Epidermal melanocyte (primary cell): ENCODE measurements around the gene AGAP1.
A peak's percentile ranks its signal among the peaks of the same experiment; 100 is the strongest.
"Not testable (repeated sequence)": the region's sequence is repeated elsewhere in the genome, so short reads cannot be mapped to it uniquely, and the experiment has no call there.

Experiments used
- DNase-seq: peaks from one replicate; pipeline ENCODE4 v3.0.0; 2011; ENCODE audit warnings: low spot score; ENCODE audit not compliant: insufficient read length

AGAP1 gene

DNA sequence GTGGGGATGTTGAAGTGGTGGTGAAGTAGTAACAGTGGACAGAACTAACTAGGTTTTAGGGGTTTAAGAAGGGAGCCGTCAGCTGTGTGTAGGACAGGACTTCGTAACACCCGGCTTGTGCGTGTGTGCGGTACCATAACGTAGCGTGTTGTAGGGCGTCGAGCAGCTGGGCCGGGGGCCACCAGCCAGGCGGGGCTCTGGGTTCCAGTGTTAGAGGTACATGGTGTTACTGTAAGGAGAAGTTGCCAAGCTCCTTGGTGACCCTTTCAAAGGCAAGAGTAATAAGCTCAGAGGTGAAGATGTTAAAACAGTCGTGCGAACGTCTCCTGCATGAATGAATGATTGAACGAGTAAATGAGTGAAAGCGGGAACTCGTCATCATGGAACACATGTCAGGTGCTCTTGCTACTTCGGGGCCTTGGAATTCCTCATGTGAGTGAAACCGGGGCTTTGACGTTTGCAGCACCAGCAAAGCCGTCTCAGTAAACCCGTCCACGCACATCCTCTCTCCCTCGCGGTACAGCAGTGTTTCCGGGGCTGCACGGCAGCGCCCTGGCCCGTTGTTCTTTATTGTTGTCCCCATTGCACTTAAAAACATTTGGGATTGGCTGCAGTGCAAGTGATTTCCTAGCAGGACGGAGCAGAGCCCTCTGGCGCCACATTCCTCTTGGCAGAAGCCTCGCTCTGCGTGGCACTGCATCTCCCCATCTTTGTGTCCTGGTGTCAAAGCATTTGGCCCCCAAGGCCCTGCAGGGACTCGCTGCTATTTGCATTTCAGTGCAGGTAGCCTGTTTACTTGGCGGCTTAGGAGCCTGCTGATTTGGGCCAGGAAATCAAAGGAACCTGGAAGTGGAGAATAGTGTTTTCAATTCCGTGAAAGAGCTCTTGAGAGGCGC is 559.3 kb downstream of the AGAP1 start:
- no peak for DNase-seq

DNA sequence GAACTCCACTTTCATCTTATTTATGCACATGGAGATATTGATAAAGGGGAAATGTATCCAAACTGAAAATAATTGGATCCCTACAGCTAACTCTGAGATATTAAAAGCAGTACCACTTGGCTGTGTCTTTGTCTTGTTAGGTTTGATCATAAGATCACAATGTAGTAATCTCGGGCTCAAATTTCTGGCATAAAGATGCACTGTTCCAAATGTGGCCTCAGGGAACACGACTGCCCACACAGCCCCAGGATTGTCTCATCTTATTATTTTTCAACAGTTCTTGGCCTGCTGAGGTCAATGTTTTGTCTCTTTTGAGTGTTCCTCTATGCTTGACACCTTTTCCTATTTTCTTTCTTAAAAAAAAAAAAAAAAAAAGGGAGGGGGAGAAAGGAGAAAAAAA is 560.3 kb downstream of the AGAP1 start:
- peak; percentile 43 for DNase-seq

DNA sequence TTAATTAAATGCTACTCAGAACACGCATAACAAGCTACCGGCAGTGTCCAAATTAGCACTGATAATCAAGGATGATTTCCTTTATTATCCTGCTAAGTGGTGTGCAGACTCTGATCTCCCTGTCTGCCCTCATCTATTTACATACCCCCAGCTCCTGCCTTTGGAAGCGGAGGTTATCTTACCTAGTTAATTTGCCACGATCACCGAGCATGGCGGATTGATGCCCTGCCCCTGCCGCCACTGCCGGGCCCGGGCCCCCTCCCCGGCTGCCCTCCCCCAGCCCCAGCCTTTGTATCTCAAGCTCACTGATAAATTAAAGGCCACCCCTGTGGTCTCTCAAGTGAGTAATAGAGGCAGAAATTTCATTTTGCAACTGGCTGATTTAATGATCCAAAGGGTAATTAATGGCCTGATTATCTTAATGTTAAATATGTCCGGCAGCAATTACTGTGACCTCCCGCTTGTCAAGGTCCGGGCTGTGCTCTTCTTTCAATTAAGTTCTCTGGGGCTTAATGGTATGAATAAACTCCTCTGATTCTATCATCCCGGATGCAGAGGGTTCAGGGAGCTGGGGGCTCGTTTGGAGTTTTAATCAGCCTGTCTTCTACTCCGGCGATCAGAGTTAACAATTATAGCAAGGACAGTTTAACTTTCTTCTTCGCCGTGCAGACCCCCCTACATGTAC is 560.9 kb downstream of the AGAP1 start:
- no peak for DNase-seq

DNA sequence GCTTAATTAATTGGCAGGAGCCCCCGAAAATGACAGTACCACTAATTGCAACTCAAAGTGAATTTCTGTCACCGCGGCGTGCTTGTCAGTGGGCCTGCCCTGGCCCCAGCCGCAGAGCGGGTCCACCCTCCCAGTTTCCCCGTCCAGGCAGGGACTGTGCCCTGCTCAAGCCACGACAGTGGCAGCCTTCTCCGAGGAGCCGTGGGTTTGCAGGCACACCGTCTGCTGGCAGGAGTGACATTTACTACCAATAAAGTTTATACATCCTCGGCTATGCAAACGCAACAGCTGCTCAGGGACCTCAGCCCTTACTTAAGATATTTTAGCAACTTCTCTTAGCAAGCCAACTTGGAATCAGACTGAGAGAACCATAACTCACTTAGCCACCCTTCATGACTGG is 561.6 kb downstream of the AGAP1 start:
- no peak for DNase-seq

DNA sequence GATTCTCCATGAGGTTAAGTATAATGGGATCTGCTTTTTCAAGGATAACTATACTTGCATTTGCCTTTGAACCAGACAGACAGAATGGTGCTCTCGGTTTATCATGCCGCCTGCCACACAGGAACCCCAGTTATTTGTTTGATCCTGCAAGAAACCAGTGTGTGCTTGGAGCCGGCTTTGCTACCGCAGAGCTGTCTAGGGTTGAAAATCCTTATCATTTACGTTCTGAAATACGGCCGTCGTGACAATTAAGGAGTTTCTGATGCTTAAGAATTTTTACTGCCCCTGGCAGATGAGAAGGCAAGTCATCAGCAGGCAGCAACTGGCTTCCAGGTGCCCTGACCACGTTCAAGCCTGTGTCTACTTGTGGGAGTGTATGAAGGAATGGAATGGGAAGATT is 562.3 kb downstream of the AGAP1 start:
- no peak for DNase-seq

DNA sequence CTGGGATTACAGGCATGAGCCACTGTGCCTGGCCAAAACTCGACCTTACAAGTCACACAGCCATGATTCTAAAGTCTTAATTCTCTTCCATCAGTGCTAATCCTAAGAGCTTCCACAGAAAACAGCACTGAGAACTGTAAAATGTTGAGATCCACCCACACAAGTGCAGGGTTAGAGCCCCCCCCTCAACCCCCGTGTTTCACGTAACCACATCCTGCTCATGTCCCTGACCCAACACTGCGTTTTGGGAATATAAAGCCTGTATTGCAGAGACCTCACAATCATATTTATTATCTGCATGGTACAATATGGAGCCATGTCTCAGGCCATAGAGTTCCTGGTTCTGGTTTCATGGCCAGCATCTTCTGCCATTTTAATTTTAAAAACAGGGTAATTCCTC is 563.5 kb downstream of the AGAP1 start:
- no peak for DNase-seq

DNA sequence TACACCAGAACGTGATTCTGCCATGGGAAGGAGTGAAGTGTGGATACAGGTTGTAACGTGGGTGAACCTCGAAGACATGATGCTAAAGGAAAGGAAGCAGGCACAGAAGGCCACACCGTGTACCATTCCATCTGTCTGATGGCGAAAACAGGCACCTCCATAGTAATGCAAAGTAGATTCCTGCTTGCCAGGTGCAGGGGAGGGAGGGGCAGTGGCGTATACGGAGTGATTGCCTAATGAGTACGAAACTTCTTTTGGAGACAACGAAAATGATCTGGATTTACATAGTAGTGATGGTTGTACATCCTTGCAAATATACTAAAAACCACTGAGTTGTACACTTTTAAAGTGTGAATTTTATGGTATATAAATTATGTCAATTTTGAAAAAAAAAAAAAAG is 567.7 kb downstream of the AGAP1 start:
- DNase-seq: no peak

DNA sequence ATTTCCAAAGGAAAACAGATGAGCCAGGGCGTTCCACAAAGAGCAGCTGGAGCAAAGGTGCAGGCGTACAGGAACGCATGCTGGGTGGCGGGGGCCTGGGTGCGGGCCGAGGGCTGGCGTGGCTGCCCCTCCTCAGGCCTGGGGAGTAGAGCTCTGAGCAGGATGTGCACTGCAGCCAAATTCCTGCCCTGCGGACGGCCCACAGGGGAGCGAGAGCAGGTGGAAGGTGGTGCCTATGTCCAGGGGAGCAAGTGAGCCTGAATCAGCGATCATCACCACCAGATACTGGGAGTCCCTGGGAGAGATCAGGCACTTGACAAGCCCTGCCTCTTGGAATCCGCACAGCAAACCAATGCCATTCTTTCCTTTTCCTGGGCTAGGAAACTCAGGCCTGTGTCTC is 568.1 kb downstream of the AGAP1 start:
- no peak for DNase-seq

DNA sequence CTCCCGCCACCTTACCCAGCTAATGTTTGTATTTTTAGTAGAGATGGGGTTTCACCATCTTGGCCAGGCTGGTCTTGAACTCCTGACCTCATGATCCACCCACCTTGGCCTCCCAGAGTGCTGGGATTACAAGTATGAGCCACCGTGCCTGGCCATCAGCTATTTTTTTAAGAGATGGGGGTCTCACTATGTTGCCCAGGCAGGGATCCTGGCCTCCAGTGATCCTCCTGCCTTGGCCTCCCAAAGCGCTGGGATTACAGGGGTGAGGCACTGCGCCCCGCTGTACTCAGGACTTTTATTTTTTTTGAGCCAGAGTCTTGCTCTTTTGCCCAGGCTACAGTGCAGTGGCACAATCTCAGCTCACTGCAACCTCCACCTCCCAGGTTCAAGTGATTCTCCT is 569.0 kb downstream of the AGAP1 start:
- not testable (repeated sequence) for DNase-seq

DNA sequence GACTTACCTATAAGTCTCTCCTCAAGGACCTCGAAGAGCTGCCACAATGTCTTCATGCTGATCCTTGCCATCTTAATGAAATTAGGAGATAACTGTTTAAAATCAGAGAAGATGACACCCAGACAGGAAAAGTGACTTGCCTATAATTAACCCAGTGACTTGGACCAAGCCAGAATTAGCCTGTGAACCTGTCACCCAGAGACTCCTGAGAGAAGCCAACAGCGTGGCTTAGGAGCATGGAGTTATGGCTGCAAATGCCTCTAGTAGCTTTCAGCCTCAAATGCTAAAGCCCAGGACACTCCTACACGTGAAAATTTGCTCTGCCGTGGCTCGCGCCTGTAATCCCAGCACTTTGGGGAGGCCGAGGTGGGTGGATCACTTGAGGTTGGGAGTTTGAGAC is 570.2 kb downstream of the AGAP1 start:
- no peak for DNase-seq

DNA sequence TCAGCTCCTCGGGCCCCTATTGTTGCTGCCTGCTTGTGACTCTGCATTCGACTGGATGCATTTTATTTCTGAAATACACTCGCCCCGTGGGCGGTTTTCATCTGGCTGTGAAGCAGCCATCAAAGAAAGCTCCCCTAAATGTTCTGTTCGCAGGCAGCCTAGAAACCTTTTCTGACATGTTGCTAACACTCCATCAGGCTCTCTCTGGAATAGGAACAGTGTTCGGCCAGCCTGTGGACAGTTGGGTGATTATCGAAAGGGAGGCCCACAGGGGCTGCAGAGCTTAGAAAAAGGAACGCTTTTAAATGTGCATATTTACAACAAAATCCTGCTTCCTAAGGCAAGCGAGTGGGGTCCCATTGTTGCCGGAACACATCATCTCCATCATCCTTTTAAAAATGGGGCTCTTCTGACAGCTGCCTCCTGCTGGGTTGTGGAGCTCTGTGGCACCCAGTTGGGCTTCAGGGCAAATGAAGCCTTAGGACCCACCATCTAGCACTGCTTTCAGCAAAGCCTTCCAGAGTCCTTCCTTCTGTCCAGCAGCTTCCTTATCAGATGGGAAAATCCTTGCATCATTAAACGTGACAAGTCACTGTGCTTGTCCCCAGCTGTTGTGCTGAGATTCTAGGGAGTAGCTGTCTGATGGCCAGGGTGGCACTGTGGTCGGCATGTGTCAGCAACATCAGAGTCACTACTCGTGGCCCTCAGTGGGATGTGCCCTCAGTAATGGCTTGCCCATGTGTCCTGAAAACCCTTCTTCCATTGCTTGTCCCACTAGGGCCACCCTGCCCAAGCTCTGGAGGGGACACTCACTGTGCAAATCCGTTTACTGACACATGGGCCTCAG is 571.7 kb downstream of the AGAP1 start:
- DNase-seq: no peak

DNA sequence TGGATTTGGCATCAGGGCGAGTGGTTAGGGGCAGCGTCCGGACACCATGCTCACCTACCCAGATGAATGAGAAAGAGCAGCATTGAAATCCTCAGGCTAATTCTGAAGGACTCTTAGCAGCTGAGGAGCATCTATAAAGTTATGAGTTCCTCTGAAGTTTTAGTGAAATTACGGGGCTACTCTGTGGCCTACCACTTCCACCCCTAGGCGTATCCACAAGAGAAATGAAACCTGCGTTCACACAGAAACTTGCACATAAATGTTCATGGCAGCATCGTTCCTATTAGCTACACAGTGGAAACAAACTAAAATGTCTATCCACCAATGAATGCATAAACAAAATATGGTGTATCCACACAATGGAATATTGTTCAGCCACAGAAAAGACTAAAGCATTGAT is 576.4 kb downstream of the AGAP1 start:
- DNase-seq: no peak

DNA sequence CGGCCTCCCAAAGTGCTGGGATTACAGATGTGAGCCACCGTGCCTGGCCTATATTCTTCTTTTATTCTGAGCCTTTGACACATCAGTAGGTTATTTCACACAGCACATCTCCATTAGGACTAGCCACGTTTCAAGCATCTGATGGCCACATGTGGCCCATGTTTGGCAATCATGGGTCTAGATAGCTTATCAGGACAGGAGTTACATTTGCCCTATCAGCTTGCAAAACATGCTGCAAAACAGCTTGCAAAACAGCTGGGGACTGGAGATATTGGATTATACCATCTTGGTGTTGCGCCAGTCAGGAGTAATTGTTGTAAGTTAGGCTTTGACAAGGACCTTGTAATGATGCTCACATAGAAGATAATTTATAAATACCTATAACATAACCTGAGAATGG is 579.4 kb downstream of the AGAP1 start:
- no peak for DNase-seq

DNA sequence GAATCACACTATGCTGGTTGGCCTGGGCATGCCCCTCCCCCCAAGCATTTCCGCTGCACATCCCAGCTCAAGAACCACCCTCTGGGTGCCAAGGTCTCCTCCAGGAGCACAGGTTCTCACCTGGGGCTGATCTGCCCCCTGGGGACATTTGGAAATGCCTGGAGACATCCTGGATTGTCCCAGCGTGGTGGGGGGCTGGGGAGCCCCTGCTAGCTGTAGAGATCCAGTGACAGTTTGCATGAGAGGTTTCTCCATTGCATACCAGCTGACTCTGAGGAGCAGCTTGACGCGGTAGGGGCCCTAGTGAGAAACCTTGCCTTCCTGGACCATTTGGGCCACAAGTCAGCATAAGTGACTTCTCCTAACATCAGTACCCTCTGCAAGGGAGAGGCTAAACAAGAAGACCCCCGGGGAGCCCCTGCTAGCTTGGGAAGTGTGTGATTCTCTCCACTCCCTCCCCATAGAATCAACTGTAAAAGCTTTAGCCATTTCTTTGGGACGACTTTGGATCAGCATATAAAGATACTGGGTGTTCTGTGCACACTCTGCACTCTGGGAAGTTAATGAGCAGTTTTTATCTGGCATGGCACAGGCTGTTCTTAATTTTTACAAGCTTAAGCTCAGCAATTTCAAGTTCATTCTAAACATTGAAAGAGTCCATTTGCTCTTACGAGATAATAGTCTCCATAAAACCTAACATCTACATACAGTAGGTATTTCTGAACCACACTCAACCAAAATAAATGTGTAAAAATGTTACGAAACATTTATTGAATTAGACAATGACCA is 580.2 kb downstream of the AGAP1 start:
- DNase-seq: no peak

DNA sequence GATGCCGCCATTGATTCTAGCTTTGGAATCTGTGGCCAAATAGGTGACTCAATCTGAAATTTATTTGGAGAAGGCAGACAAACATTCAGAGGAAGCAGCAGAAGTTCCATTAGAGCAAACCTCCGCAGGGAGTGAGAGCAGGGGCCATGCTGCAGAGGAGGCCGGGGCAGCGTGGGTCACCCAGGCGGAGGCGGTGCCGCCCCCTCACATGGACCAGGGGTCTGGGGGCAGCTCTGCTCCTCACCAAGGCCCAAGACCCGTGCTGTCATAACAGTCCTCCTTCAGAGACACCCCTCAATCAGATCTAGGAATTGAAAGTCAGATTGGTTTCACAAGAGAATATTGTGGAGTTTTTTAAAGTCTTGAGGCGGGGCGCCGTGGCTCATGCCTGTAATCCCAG is 582.0 kb downstream of the AGAP1 start:
- DNase-seq: no peak

DNA sequence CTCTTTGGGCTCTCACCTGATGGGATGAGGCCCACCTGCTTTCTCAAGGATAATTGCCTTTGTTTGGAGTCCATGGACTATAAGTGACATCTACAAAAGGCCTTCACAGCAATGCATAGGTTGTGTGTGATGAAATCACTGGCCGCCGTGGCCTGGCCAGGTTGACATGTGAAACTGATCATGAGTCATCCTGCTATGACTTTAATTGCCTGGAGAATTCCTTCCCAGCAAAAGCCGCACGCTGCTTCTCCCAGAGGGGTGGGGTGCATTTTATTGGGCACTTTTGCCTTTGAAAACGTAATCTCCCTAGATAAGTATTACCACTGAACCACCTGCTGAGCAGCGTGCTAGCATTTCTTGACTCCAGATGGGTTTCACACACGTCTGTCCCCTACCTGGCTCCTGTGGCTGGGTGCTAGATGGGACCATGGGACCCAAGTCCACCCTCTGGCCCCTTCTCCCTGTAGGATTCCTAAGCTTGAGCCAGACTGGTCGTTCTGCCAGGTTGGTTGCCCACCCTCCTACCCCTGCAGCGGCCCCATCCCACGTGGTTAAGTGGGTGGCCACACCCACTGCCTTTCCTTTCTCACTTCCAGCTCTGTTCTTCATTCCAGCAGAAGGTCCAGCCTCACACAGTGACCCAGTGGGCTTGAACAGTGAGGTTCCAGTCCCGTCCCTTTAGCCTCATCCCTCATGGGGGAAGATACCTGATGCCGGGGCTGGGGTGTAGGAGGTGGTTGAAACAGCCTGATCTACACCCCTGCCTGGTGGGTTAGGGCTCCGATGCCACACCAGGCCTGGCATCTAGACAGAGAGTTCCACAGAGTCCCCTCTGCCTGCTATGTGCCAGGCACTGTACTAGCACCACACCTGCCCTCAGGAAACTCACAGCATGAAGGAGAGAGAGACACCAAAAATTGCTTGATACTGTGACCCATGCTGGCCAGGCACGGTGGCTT is 584.7 kb downstream of the AGAP1 start:
- no peak for DNase-seq

DNA sequence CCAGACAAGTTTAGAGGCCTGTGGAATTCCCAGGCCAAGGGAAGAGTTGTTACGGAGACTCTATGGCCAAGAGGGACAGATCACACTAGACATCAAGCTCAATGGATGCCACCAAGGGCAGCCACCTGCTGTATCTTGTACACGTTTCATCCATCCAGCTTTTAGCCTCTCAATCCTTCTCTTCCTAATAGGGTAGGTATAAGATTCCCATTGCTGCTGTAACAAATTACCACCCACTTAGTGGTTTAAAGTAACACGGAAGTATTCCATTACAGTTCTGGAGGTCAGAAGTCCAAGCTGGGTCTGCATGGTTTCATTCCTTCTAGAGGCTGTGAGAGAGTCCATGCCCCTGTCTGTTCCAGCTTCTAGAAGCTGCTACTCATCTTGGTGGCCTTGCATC is 586.6 kb downstream of the AGAP1 start:
- DNase-seq: no peak

DNA sequence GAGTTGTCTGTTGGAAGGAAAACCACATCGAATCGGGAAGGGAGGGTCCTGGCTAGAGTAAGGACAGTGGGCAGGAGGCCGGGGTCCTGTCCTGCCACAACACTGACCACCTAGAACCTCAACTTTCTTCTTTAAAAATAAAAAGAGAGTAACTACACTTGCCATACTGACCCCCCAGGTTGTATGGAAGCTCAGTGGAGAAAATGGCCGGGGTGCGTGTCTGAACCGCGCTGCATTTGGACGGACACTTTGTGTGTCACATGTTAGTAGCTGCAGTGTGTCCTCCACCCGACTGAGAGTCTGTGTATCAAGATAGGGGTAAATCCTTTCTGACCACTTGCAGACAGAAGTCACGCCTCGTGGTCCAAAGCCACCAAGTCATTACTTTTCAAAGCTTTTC is 587.3 kb downstream of the AGAP1 start:
- no peak for DNase-seq

DNA sequence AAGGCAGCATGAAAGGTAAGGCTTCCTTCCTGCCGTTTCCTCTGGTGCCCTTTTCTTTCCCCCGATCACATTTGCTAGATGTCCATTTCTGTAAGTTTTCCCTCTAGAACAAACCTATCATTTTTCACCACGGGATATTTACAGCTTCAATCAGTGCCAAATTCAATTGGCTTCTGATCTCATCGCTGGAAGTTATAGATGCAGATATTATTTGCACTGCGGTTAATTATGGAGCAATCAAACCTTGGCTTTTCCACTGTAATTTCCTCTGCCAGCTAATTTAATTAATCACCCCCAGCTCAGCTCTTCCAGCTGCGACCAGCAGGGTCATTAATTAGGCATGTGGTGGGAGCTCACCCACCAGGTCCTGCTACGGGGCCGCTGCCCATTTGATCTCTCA is 588.2 kb downstream of the AGAP1 start:
- no peak for DNase-seq

DNA sequence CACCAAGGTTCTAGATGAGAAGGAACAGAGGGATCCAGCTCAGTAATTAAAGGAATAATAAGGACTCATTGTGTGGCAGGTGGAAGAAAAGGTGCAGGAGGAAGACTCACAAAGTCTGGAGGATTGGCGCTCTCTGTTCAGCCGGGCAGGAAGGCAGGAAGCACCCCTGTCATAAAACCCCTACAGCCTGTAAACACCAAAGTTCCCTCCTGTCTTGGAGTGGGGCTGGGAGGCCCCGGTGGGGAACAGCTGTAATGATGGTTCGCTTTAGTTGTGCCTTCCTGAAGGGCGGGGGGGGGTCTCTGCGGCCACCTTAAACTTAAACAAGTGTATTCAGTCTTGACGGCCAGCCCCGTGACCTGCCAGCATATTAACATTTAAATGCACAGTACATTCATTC is 590.1 kb downstream of the AGAP1 start:
- no peak for DNase-seq
